Small intestine (tissue), 7 donors: Measurements from ENCODE around the gene PDE7B. TPM values are rescaled to one million over a fixed set of nuclear protein-coding genes. Genes with fewer than 3 reads are reported as not detected.

ENCODE experiments used
- DNase-seq, 2 donors: peaks; one replicate each; pipeline versions ENCODE4 v3.0.0 to v3.0.0-alpha.2; 2013
- FAIRE-seq: peaks from 2 replicates; lab custom pipeline; 2012; peaks lifted over from hg19 to GRCh38; lab: Jason Lieb, UNC
- H3K27ac ChIP-seq, 3 donors: one replicate each; pipeline ENCODE4 v1.5.1; 2013; ENCODE audit warnings: low read length in 2 of 3, mild to moderate bottlenecking in 2 of 3, control low read depth in 1 of 3, inconsistent platforms in 1 of 3, low read depth in 1 of 3, moderate library complexity in 1 of 3
- H3K27me3 ChIP-seq, 3 donors: one replicate each; pipeline ENCODE4 v1.6.1; 2013; ENCODE audit warnings: low read length in 3 of 3, inconsistent platforms in 1 of 3; ENCODE audit not compliant: control insufficient read depth in 3 of 3, insufficient read depth in 3 of 3
- H3K36me3 ChIP-seq, 3 donors: one replicate each; pipeline ENCODE4 v1.6.1; 2013; ENCODE audit warnings: low read length in 3 of 3, inconsistent platforms in 1 of 3, low read depth in 1 of 3, mild to moderate bottlenecking in 1 of 3, moderate library complexity in 1 of 3; ENCODE audit not compliant: control insufficient read depth in 3 of 3, insufficient read depth in 2 of 3
- H3K4me1 ChIP-seq, 3 donors: one replicate each; pipeline ENCODE4 v1.6.1; 2013; ENCODE audit warnings: low read length in 2 of 3, inconsistent platforms in 1 of 3, low read depth in 1 of 3, mild to moderate bottlenecking in 1 of 3, moderate library complexity in 1 of 3; ENCODE audit not compliant: control insufficient read depth in 3 of 3, insufficient read depth in 2 of 3
- H3K4me3 ChIP-seq, 3 donors: one replicate each; pipeline ENCODE4 v1.5.1; 2013; ENCODE audit warnings: low read length in 3 of 3, control low read depth in 1 of 3, inconsistent platforms in 1 of 3, low read depth in 1 of 3, mild to moderate bottlenecking in 1 of 3, moderate library complexity in 1 of 3
- H3K9me3 ChIP-seq, 2 donors: one replicate each; pipeline ENCODE4 v1.6.1; 2013; ENCODE audit warnings: low read depth in 1 of 2, low read length in 1 of 2; ENCODE audit not compliant: control insufficient read depth in 2 of 2, insufficient read depth in 1 of 2
- WGBS, 3 donors: extraction: QIAGEN DNeasy Blood & Tissue Kit; methylation state at CpG; one replicate each; pipeline ENCODE4 v1.1.7; 2013; 5-methylcytosine and 5-hydroxymethylcytosine counted together
- polyA plus RNA-seq, 4 donors: library from polyadenylated mRNA; stranded (reverse) in 3 of 4; unstranded in 1 of 4; fragments of 200-250 nt in 3 of 4; fragments of 120-200 nt in 1 of 4; gene quantifications; one replicate each; pipeline versions ENCODE4 v1.2.1 to v1.2.3, GENCODE V29; 2013
- donor health status: healthy with polysubstance abuse.
- donor health status: control.
- donor health status: control.
- donor health status: Bipolar disorder and iron deficiency.
- donor health status: healthy.

PDE7B gene
- polyA plus RNA-seq, 4 donors = 0.22 to 1.4 (median 0.82) TPM

- Histone ChIP-seq H3K4me1 (no peaks in the 10 kb centered on the region), H3K36me3 (no peaks in the 10 kb centered on the region), H3K4me3 (no peak overlapping the region), H3K9me3 (no peaks in the 10 kb centered on the region), H3K27ac (no peak overlapping the region), H3K27me3 (no peaks in the 10 kb centered on the region)
- DNase-seq = no peak
- WGBS, 3 donors = 84 to 87% (median 84%) methylated on average over 4 of the region's 4 CpGs
- FAIRE-seq = no peak
Observed at GRCh38 chr6:136024711-136025110, 173.2 kb downstream of the PDE7B start.

- no peaks in the 10 kb centered on the region for H3K4me1 ChIP-seq
- FAIRE-seq (no peak), DNase-seq (no peak)
- H3K4me3 ChIP-seq = no peak overlapping the region
- 69 to 72% (median 70%) methylated on average over 2 of the region's 2 CpGs for WGBS, 3 donors
- H3K27ac ChIP-seq = no peak overlapping the region
- no peaks in the 10 kb centered on the region for H3K9me3 ChIP-seq
- H3K27me3 ChIP-seq = no peaks in the 10 kb centered on the region
- H3K36me3 ChIP-seq = no peaks in the 10 kb centered on the region
Observed at GRCh38 chr6:136025736-136026135, 174.2 kb downstream of the PDE7B start.

GRCh38 chr6:136030131-136030530 is 178.6 kb downstream of the PDE7B start:
- Histone ChIP-seq H3K9me3 (no peaks in the 10 kb centered on the region), H3K4me3 (no peak overlapping the region), H3K27me3 (no peaks in the 10 kb centered on the region), H3K4me1 (no peaks in the 10 kb centered on the region), H3K36me3 (no peaks in the 10 kb centered on the region), H3K27ac (no peak overlapping the region)
- 77 to 83% (median 81%) methylated on average over 3 of the region's 3 CpGs for WGBS, 3 donors
- FAIRE-seq (no peak), DNase-seq (no peak)

- Histone ChIP-seq H3K4me1 (no peaks in the 10 kb centered on the region), H3K27ac (no peak overlapping the region), H3K36me3 (no peaks in the 10 kb centered on the region), H3K27me3 (no peaks in the 10 kb centered on the region), H3K4me3 (no peak overlapping the region), H3K9me3 (no peaks in the 10 kb centered on the region)
- DNase-seq (peak; percentile 5 to 13), FAIRE-seq (no peak)
Observed at GRCh38 chr6:136031982-136032381, 180.5 kb downstream of the PDE7B start.

GRCh38 chr6:136033416-136033815 is 181.9 kb downstream of the PDE7B start:
- FAIRE-seq = no peak
- 75 to 80% (median 75%) methylated on average over 4 of the region's 4 CpGs for WGBS, 3 donors

DNA sequence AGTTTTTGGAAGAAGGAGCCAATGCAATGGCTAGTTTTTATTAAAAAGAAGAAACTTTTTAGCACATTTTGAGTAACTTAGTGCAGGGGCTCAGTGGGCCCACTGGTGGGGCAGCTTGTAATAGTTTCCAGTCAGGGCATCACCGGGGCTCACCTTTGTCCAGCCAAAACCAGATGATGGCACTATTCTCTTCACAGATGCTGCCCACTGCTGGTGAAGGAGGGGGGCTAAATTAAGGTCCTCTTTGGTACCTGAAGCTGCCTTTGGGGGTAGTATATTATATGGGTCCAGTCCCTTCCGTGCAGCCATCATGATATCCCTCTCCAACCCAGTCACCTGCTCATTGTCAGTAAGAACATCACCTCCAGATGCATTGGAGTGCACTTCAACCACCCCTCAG is 182.9 kb downstream of the PDE7B start:
- H3K4me3 ChIP-seq = no peak overlapping the region
- no peaks in the 10 kb centered on the region for H3K36me3 ChIP-seq
- DNase-seq (no peak), FAIRE-seq (no peak)
- no peaks in the 10 kb centered on the region for H3K9me3 ChIP-seq
- H3K27me3 ChIP-seq = peaks cover 0 to 2% (median 0%) of the 10 kb centered on the region in 3 donors
- H3K4me1 ChIP-seq = peaks cover 0 to 5% (median 0%) of the 10 kb centered on the region in 3 donors
- no peak overlapping the region for H3K27ac ChIP-seq
- 70 to 88% (median 77%) methylated on average over 2 of the region's 2 CpGs for WGBS, 3 donors

More at GRCh38 chr6:136033416-136033815, 181.9 kb downstream of the PDE7B start:
- Histone ChIP-seq H3K36me3 (no peaks in the 10 kb centered on the region), H3K4me3 (no peak overlapping the region), H3K4me1 (peaks cover 0 to 5% (median 0%) of the 10 kb centered on the region in 3 donors), H3K27me3 (peaks cover 0 to 2% (median 0%) of the 10 kb centered on the region in 3 donors), H3K9me3 (no peaks in the 10 kb centered on the region), H3K27ac (no peak overlapping the region)
- DNase-seq = no peak

- no peaks in the 10 kb centered on the region for H3K36me3 ChIP-seq
- H3K4me3 ChIP-seq = no peak overlapping the region
- H3K9me3 ChIP-seq = no peaks in the 10 kb centered on the region
- no peak for DNase-seq
- no peak overlapping the region for H3K27ac ChIP-seq
- peaks cover 0 to 5% (median 0%) of the 10 kb centered on the region in 3 donors for H3K4me1 ChIP-seq
- 63 to 84% (median 72%) methylated on average over 4 of the region's 4 CpGs for WGBS, 3 donors
- no peak for FAIRE-seq
- peaks cover 0 to 2% (median 0%) of the 10 kb centered on the region in 3 donors for H3K27me3 ChIP-seq
Observed at GRCh38 chr6:136035378-136036070, 184.0 kb downstream of the PDE7B start.

- 57 to 65% (median 64%) methylated on average over 2 of the region's 2 CpGs for WGBS, 3 donors
- H3K4me3 ChIP-seq = no peak overlapping the region
- peak overlapping the region in 1 of 3 donors; percentile 27 for H3K27ac ChIP-seq
- no peaks in the 10 kb centered on the region for H3K9me3 ChIP-seq
- H3K4me1 ChIP-seq = peaks cover 0 to 5% (median 0%) of the 10 kb centered on the region in 3 donors
- no peak for DNase-seq
- no peaks in the 10 kb centered on the region for H3K36me3 ChIP-seq
- no peak for FAIRE-seq
- H3K27me3 ChIP-seq = peaks cover 0 to 2% (median 0%) of the 10 kb centered on the region in 3 donors
Observed at GRCh38 chr6:136036071-136036380, 184.5 kb downstream of the PDE7B start.

GRCh38 chr6:136036601-136037000 is 185.1 kb downstream of the PDE7B start:
- Histone ChIP-seq H3K4me1 (peaks cover 0 to 5% (median 0%) of the 10 kb centered on the region in 3 donors), H3K4me3 (no peak overlapping the region), H3K27me3 (peaks cover 0 to 2% (median 0%) of the 10 kb centered on the region in 3 donors), H3K27ac (peak overlapping the region in 1 of 3 donors; percentile 55), H3K9me3 (no peaks in the 10 kb centered on the region), H3K36me3 (no peaks in the 10 kb centered on the region)
- no peak for FAIRE-seq
- 84 to 86% (median 84%) methylated on average over 4 of the region's 4 CpGs for WGBS, 3 donors
- DNase-seq = no peak
